H1 (cell line): ENCODE measurements around the gene CD226. TPM values are rescaled to one million over a fixed set of nuclear protein-coding genes. Genes with fewer than 3 reads are reported as not detected.

Experiments
- CTCF ChIA-PET: fragments of 300-600 bp; sonication (Branson Sonifier 250); formaldehyde crosslinking; loops from one replicate; lab custom pipeline; 2021; ENCODE audit not compliant: partially characterized antibody; lab: Charles Lee
- POLR2A ChIA-PET: fragments of 300-600 bp; sonication (Branson Sonifier 250); formaldehyde crosslinking; loops from one replicate; lab custom pipeline; 2021; ENCODE audit warnings: inconsistent platforms; ENCODE audit not compliant: partially characterized antibody; lab: Charles Lee
- DNase-seq, 2 experiments: peaks; one replicate each; pipeline versions ENCODE4 v3.0.0 to v3.0.0-alpha.2; 2010 to 2022; ENCODE audit warnings: low spot score in 2 of 2, low read depth in 1 of 2, mixed read lengths in 1 of 2
- FAIRE-seq: peaks from 2 replicates; lab custom pipeline; 2011; peaks lifted over from hg19 to GRCh38; lab: Jason Lieb, UNC
- H2AFZ ChIP-seq: 2 replicates; pipeline ENCODE4 v1.8.1; 2012; ENCODE audit warnings: low read length, inconsistent platforms
- H2AK5ac ChIP-seq: 2 replicates; pipeline ENCODE4 v1.6.1; 2013; ENCODE audit warnings: low read depth, low read length
- H2BK120ac ChIP-seq: replicated peaks from 2 replicates; pipeline ENCODE3; 2013; ENCODE audit warnings: low read depth, low read length, inconsistent platforms
- H2BK12ac ChIP-seq: 2 replicates; pipeline ENCODE4 v1.6.1; 2013; ENCODE audit warnings: low read depth, low read length
- H2BK15ac ChIP-seq: 2 replicates; pipeline ENCODE4 v1.6.1; 2013; ENCODE audit warnings: low read length
- H2BK20ac ChIP-seq: 2 replicates; pipeline ENCODE4 v1.6.1; 2013; ENCODE audit warnings: low read length
- H2BK5ac ChIP-seq: 2 replicates; pipeline ENCODE4 v1.6.1; 2013; ENCODE audit warnings: low read depth, low read length
- H3K14ac ChIP-seq: 2 replicates; pipeline ENCODE4 v1.6.1; 2013; ENCODE audit warnings: inconsistent platforms; ENCODE audit not compliant: insufficient read length
- H3K18ac ChIP-seq: 2 replicates; pipeline ENCODE4 v1.6.1; 2013; ENCODE audit warnings: low read length; ENCODE audit errors: extremely low read depth
- H3K23ac ChIP-seq: 2 replicates; pipeline ENCODE4 v1.6.1; 2013; ENCODE audit warnings: inconsistent platforms; ENCODE audit not compliant: insufficient read length
- H3K23me2 ChIP-seq: 2 replicates; pipeline ENCODE4 v1.6.1; 2013; ENCODE audit warnings: low read depth, low read length
- H3K27ac ChIP-seq: 2 replicates; pipeline ENCODE4 v1.6.1; 2011; ENCODE audit warnings: low read depth, low read length, inconsistent platforms
- H3K27me3 ChIP-seq, 4 experiments: replicated peaks in 1 of 4; 1 replicate in 1 of 4; 2 replicates in 3 of 4; pipeline versions ENCODE4 v1.6.1 to v1.8.1; 2011 to 2013; ENCODE audit warnings: low read length in 3 of 4, mild to moderate bottlenecking in 3 of 4, inconsistent platforms in 2 of 4, mixed read lengths in 2 of 4, moderate library complexity in 1 of 4; ENCODE audit not compliant: control insufficient read depth in 3 of 4, insufficient read depth in 3 of 4; ENCODE audit errors: extremely low read depth in 1 of 4
- H3K36me3 ChIP-seq, 4 experiments: 2 replicates each; pipeline versions ENCODE4 v1.6.1 to v1.8.1; 2011 to 2013; ENCODE audit warnings: mild to moderate bottlenecking in 4 of 4, low read length in 3 of 4, moderate library complexity in 2 of 4, control low read depth in 1 of 4, inconsistent platforms in 1 of 4; ENCODE audit not compliant: insufficient read depth in 4 of 4, control insufficient read depth in 2 of 4
- H3K4ac ChIP-seq: replicated peaks from 2 replicates; pipeline ENCODE3; 2013; ENCODE audit warnings: low read length, low read depth, mixed read lengths, inconsistent platforms; ENCODE audit not compliant: insufficient read length
- H3K4me1 ChIP-seq, 4 experiments: replicated peaks in 1 of 4; 1 replicate in 1 of 4; 2 replicates in 3 of 4; pipeline versions ENCODE4 v1.6.1 to v1.8.1; 2011 to 2013; ENCODE audit warnings: low read length in 3 of 4, inconsistent platforms in 2 of 4, mixed read lengths in 1 of 4; ENCODE audit not compliant: insufficient read depth in 4 of 4, control insufficient read depth in 3 of 4
- H3K4me2 ChIP-seq, 2 experiments: 2 replicates each; pipeline versions ENCODE4 v1.6.1 to v1.8.1; 2011 to 2013; ENCODE audit warnings: low read depth in 2 of 2, low read length in 2 of 2, control low read depth in 1 of 2, inconsistent platforms in 1 of 2, mild to moderate bottlenecking in 1 of 2; ENCODE audit not compliant: insufficient read depth in 1 of 2
- H3K4me3 ChIP-seq, 4 experiments: fragments of 200-600, 300-600 bp in 1 of 4; sonication (generic), shearing (Covaris generic), sonication (Bioruptor Twin) in 1 of 4; 2 replicates each; pipeline versions ENCODE4 v1.5.1 to v1.8.1; 2011 to 2016; ENCODE audit warnings: low read length in 4 of 4, low read depth in 3 of 4, control low read depth in 2 of 4, inconsistent platforms in 2 of 4, mild to moderate bottlenecking in 2 of 4, mixed read lengths in 1 of 4, moderate library complexity in 1 of 4; ENCODE audit not compliant: insufficient read depth in 2 of 4; ENCODE audit errors: extremely low read depth in 1 of 4
- H3K56ac ChIP-seq: replicated peaks from 2 replicates; pipeline ENCODE3; 2013; ENCODE audit warnings: low read depth, mild to moderate bottlenecking, mixed read lengths, low read length, inconsistent platforms; ENCODE audit not compliant: insufficient read length
- H3K79me1 ChIP-seq: 2 replicates; pipeline ENCODE4 v1.6.1; 2013; ENCODE audit warnings: low read depth, low read length, control low read depth
- H3K79me2 ChIP-seq, 2 experiments: 2 replicates each; pipeline versions ENCODE4 v1.6.1 to v1.8.1; 2012 to 2013; ENCODE audit warnings: low read length in 2 of 2, mild to moderate bottlenecking in 2 of 2, inconsistent platforms in 1 of 2; ENCODE audit not compliant: insufficient read depth in 2 of 2, control insufficient read depth in 1 of 2
- H3K9ac ChIP-seq, 4 experiments: replicated peaks in 1 of 4; 1 replicate in 1 of 4; 2 replicates in 3 of 4; pipeline versions ENCODE4 v1.6.1 to v1.8.1; 2011 to 2013; ENCODE audit warnings: low read depth in 3 of 4, low read length in 3 of 4, control low read depth in 2 of 4, mild to moderate bottlenecking in 2 of 4, moderate library complexity in 2 of 4, inconsistent platforms in 1 of 4; ENCODE audit errors: extremely low read depth in 1 of 4
- H3K9me3 ChIP-seq, 2 experiments: 2 replicates each; pipeline versions ENCODE4 v1.6.1 to v1.8.1; 2012 to 2013; ENCODE audit warnings: mild to moderate bottlenecking in 2 of 2, moderate library complexity in 2 of 2, control low read depth in 1 of 2, inconsistent platforms in 1 of 2, low read depth in 1 of 2, low read length in 1 of 2, mixed read lengths in 1 of 2; ENCODE audit not compliant: insufficient read depth in 2 of 2
- H4K20me1 ChIP-seq, 2 experiments: replicated peaks in 1 of 2; 2 replicates each; pipeline versions ENCODE3 to v1.8.1; 2011 to 2013; ENCODE audit warnings: inconsistent platforms in 2 of 2, low read length in 2 of 2, mild to moderate bottlenecking in 1 of 2; ENCODE audit not compliant: insufficient read depth in 2 of 2, control insufficient read depth in 1 of 2
- H4K5ac ChIP-seq: 2 replicates; pipeline ENCODE4 v1.6.1; 2013; ENCODE audit warnings: low read length, low read depth, mixed read lengths, inconsistent platforms; ENCODE audit not compliant: insufficient read length
- H4K8ac ChIP-seq: 2 replicates; pipeline ENCODE4 v1.8.0; 2013; ENCODE audit warnings: mild to moderate bottlenecking, moderate library complexity, low read length, inconsistent platforms; ENCODE audit not compliant: insufficient read depth; ENCODE audit errors: extremely low read depth
- H4K91ac ChIP-seq: replicated peaks from 2 replicates; pipeline ENCODE3; 2013; ENCODE audit warnings: low read length, mixed read lengths, inconsistent platforms; ENCODE audit not compliant: insufficient read length
- BACH1 ChIP-seq: IDR thresholded peaks from 2 replicates; pipeline ENCODE4 v1.6.1; 2012; ENCODE audit warnings: low read length, improper control_type of control experiment
- NRF1 ChIP-seq: IDR thresholded peaks from 2 replicates; pipeline ENCODE4 v1.6.1; 2011; ENCODE audit warnings: mild to moderate bottlenecking, low read depth, low read length, improper control_type of control experiment
- POLR2A ChIP-seq, 2 experiments: IDR thresholded peaks; 1 replicate in 1 of 2; 2 replicates in 1 of 2; pipeline ENCODE4 v1.6.1; 2011; ENCODE audit warnings: low read depth in 2 of 2, low read length in 2 of 2, mild to moderate bottlenecking in 2 of 2; ENCODE audit errors: control extremely low read depth in 1 of 2
- SIN3A ChIP-seq, 2 experiments: IDR thresholded peaks in 1 of 2; conservative IDR thresholded peaks in 1 of 2; 2 replicates each; pipeline ENCODE4 v1.6.1; 2011 to 2012; ENCODE audit warnings: low read length in 2 of 2, improper control_type of control experiment in 1 of 2, low read depth in 1 of 2, mild to moderate bottlenecking in 1 of 2
- SP1 ChIP-seq: IDR thresholded peaks from 2 replicates; pipeline ENCODE4 v1.6.1; 2011; ENCODE audit warnings: low read depth, low read length
- WGBS, 2 experiments: shearing (Covaris generic) in 1 of 2; methylation state at CpG; one replicate each; pipeline versions ENCODE4 v1.1.6 to v1.1.7; 2013 to 2015; ENCODE audit warnings: low lambda C conversion rate in 2 of 2, mixed read lengths in 2 of 2, inconsistent platforms in 1 of 2, low coverage in 1 of 2, missing lambda C conversion rate in 1 of 2; ENCODE audit not compliant: insufficient replicate concordance in 2 of 2, insufficient coverage in 1 of 2, insufficient read length in 1 of 2; ENCODE audit errors: extremely low coverage in 1 of 2, missing lambda C conversion rate in 1 of 2; 5-methylcytosine and 5-hydroxymethylcytosine counted together
- polyA plus RNA-seq, 7 experiments: library from polyadenylated mRNA; depleted of rRNA in 3 of 7; stranded (reverse) in 5 of 7; unstranded in 2 of 7; fragments of >200 nt in 5 of 7; fragments of 200-250 nt in 2 of 7; gene quantifications; 1 replicate in 5 of 7; 2 replicates in 1 of 7; 4 replicates in 1 of 7; pipeline versions ENCODE4 v1.2.1 to v1.2.3, GENCODE V29; 2011 to 2013; ENCODE audit warnings: missing spikeins in 2 of 7, mixed read lengths in 2 of 7
- total RNA-seq: library from RNA; stranded (reverse); fragmentation: NEBNext Ultra II Directional; extraction: Animal tissue kit (Norgen Biotek cat#: 25700); gene quantifications from 2 replicates; pipeline ENCODE4 v1.2.1, GENCODE V29; 2021

Gene CD226
- total and polyA plus RNA-seq, 2 of the 8 experiments (the other 6 are each of a cell fraction or from before 2014, with no cell fraction given): not detected

GRCh38 chr18:69929041-69929774, 18.5 kb downstream of the CD226 start:
- Histone ChIP-seq H4K20me1 (no peaks in the 10 kb centered on the region), H2BK15ac (no peak overlapping the region), H3K4ac (no peak overlapping the region), H3K9ac (no peak overlapping the region), H3K79me2 (no peaks in the 10 kb centered on the region), H3K4me1 (no peaks in the 10 kb centered on the region), H3K56ac (no peak overlapping the region), H2BK120ac (no peak overlapping the region), H3K23me2 (no peaks in the 10 kb centered on the region; the same call in 1 of the 2 replicates), H3K4me3 (no peak overlapping the region), H3K36me3 (no peaks in the 10 kb centered on the region), H2BK12ac (no peak overlapping the region), H4K5ac (no peak overlapping the region), H2BK5ac (no peak overlapping the region), H4K91ac (no peak overlapping the region), H3K79me1 (no peaks in the 10 kb centered on the region), H3K4me2 (no peak overlapping the region), H3K27me3 (no peaks in the 10 kb centered on the region), H3K27ac (no peak overlapping the region), H2AFZ (no peak overlapping the region), H4K8ac (no peak overlapping the region), H3K9me3 (no peaks in the 10 kb centered on the region; a peak in 1 of 4 replicates), H3K14ac (no peak overlapping the region), H2BK20ac (no peak overlapping the region), H3K23ac (no peak overlapping the region), H2AK5ac (no peak overlapping the region), H3K18ac (no peak overlapping the region)
- POLR2A ChIA-PET: no interaction called here
- DNase-seq (no peak), FAIRE-seq (no peak)
- CTCF ChIA-PET: no interaction called here
- TF ChIP-seq POLR2A (IDR thresholded peaks at IDR 0.05; ENCODE audit: control extremely low read depth in 1 of 2, low read depth in 2 of 2, low read length in 2 of 2) (no peak), NRF1 (no peak), SP1 (no peak), BACH1 (no peak), SIN3A (conservative IDR thresholded peaks at IDR 0.05 in 1 of 2, IDR thresholded peaks at IDR 0.05 in 1 of 2; ENCODE audit: low read depth in 1 of 2, low read length in 2 of 2) (no peak)
- WGBS, 2 experiments: 86% methylated on average over 5 of the region's 5 CpGs; no CpG with 5 or more reads in 1 of the 2 experiments
